GM12865 (cell line): ENCODE measurements around the gene RFPL1.

Experiments
- DNase-seq: peaks from one replicate; pipeline ENCODE4 v3.0.0; 2010; ENCODE audit warnings: low read depth
- H3K4me3 ChIP-seq: 2 replicates; pipeline ENCODE4 v1.5.1; 2011; ENCODE audit warnings: mild to moderate bottlenecking, low read depth, low read length, control low read depth
- TF ChIP-seq, protein P1 (sequence below): IDR thresholded peaks from 2 replicates; pipeline ENCODE4 v1.5.1; 2011; ENCODE audit warnings: low read length, control low read depth, low read depth, inconsistent platforms; ENCODE audit not compliant: insufficient read depth; ENCODE audit errors: missing control alignments

RFPL1 gene

DNA sequence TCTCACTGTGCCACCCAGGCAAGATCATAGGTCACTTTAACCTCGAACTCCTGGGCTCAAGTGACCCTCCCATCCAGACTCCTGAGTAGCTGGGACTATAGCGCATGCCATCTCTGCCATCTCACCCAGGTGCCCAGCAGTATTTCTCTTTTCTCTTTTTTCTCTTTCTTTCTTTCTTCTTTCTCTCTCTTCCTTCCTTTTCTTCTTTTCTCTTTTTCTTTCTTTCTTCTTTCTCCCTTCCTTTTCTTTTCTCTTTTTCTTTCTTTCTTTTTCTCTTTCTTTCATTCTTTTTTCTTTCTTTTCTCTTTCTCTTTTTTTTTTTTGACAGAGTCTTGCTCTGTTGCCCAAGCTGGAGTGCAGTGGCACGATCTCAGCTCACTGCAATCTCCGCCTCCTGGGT, 13.5 kb downstream of the RFPL1 start:
- no peak for DNase-seq
- H3K4me3 ChIP-seq, result no peak overlapping the region
- TF ChIP-seq, protein P1, sequence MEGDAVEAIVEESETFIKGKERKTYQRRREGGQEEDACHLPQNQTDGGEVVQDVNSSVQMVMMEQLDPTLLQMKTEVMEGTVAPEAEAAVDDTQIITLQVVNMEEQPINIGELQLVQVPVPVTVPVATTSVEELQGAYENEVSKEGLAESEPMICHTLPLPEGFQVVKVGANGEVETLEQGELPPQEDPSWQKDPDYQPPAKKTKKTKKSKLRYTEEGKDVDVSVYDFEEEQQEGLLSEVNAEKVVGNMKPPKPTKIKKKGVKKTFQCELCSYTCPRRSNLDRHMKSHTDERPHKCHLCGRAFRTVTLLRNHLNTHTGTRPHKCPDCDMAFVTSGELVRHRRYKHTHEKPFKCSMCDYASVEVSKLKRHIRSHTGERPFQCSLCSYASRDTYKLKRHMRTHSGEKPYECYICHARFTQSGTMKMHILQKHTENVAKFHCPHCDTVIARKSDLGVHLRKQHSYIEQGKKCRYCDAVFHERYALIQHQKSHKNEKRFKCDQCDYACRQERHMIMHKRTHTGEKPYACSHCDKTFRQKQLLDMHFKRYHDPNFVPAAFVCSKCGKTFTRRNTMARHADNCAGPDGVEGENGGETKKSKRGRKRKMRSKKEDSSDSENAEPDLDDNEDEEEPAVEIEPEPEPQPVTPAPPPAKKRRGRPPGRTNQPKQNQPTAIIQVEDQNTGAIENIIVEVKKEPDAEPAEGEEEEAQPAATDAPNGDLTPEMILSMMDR, result no peak

DNA sequence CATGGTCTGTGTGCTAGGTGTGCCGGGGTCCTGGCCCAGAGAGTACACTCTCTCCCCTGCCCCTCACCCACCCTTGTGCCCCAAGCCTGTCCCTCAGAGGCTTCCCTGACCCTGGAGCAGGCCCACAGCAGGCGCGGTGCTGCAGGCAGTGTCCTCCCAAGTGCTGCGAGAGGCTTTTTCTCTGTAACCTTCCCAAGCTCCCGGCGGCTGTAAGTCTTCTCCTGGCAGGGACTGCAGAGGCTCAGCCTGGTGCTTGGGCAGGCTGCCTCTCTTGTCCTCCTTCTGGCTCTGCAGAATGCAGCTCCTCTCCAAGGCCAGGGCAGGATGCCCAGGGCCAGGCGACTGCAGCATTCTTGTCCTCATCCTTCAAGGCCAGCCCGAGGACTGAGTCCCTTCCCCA, 15.9 kb downstream of the RFPL1 start:
- TF ChIP-seq, protein P1, result no peak
- H3K4me3 ChIP-seq, result no peak overlapping the region
- DNase-seq, result no peak

DNA sequence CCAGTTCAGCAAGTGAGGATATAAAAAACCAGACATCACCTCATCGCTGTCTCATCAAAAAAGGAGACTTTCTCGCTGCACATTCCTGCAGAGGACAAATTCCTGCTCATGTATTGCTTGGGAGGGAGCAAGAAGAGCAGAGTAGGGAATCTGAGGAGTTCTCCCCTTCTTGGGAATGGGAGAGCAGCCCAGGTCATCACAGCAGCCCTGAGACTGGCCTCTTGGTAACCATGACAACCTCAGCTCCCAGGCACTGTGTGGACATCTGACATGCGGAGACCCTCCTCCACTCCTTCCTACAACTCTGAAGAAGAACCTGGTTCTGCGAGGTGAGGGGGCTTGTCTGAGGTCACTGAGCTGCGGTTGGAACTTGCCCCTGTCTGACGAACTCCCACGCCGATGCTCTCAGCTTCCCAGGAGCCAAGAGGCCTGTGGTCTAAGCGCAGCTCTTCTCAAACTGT, 17.9 kb downstream of the RFPL1 start:
- no peak overlapping the region for H3K4me3 ChIP-seq
- no peak for DNase-seq
- TF ChIP-seq, protein P1, result no peak

DNA sequence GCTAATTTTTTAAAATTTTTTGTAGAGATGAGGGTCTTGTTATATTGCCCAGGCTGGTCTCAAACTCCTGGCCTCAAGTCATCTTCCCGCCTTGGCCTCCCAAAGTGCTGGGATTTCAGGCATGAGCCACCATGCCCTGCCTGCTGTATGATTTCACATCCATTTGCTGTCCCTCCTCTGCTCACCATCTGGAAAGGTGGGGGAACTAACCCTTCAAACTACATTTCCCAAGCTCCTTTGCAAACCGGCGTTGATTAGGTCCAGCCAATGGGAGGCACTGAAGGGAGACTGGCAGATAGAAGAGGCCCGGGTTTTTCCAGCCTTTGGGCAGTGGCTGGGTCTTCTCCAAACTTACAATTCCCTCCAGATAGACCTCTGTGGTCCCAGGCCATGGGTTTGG, 19.3 kb downstream of the RFPL1 start:
- TF ChIP-seq, protein P1, result no peak
- peak; percentile 70 for DNase-seq
- no peak overlapping the region for H3K4me3 ChIP-seq

DNA sequence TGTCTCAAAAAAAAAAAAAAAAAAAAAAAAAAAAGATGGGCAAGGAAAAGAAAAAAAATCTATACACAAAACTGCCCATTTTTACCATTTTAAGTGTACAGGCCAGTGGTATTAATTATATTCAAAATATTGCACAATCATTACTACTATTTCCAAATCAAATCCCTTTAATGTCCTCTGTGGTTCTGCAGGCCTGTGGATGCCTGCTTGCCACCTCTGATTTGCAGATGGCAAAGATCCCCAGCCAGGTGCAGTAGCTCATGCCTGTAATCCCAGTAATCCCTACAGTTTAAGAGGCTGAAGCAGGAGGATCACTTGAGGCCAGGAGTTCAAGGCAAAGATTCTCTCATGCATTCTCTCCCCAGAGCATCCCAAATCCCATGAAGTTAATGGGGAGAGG, 20.2 kb downstream of the RFPL1 start:
- H3K4me3 ChIP-seq, result no peak overlapping the region
- DNase-seq, result no peak
- TF ChIP-seq, protein P1, result no peak

DNA sequence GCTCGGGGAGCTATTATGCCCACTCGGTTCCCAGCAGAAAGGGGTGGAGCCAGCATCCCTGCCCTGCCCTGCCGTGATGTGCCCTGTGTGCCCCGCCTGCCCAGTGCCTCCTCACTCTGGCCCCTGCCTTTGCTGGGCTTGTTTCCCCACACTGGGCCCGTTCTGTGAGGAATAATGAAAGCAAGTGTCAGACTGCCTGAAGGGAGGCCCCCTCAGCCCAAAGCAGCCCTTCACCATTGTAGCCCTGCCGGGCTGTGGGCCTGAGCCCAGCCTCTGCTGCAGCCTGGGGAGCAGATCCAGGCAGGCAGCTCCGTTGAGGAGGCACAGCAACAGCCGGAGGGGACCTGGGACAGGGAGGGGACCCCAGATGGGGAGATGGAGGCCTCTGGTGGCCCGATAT, 21.4 kb downstream of the RFPL1 start:
- no peak overlapping the region for H3K4me3 ChIP-seq
- DNase-seq, result no peak
- TF ChIP-seq, protein P1, result no peak

DNA sequence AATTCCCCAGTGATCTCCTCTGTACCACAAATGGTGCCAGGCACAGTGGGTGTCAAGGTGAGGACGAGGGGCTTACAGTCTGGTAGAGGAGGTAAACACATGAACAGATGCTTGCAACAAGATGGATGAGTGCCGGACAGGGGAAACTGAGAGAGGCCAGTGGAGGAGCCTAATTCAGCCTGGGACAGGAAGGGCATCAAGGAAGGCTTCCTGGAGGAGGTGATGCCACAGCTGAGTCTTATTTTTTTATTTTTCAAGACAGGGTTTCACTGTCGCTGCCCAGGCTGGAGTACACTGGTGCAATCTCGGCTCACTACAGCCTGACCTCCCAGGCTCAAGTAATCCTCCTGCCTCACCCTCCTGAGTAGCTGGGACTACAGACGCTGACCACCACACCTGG, 22.9 kb downstream of the RFPL1 start:
- no peak for DNase-seq
- no peak overlapping the region for H3K4me3 ChIP-seq
- TF ChIP-seq, protein P1, result no peak
